HepG2 (cell line): ENCODE results near the gene CPT1B. TPM values are rescaled to one million over a fixed set of nuclear protein-coding genes. Genes with fewer than 3 reads are reported as not detected.

Experiments
- ATAD3A ChIP-seq: sonication (generic); formaldehyde crosslinking; IDR thresholded peaks from 2 replicates; pipeline ENCODE4 v1.4.0; 2020; ENCODE audit warnings: missing genetic modification reagents
- BCLAF1 ChIP-seq: fragments of 450-650 bp; IDR thresholded peaks from 2 replicates; pipeline ENCODE4 v1.6.1; 2017; ENCODE audit warnings: mild to moderate bottlenecking
- CBX1 ChIP-seq: IDR thresholded peaks from one replicate; pipeline ENCODE4 v1.6.1; 2016; ENCODE audit warnings: antibody characterized with exemption, low read depth
- CENPX ChIP-seq: sonication (generic); formaldehyde crosslinking; IDR thresholded peaks from 2 replicates; pipeline ENCODE4 v1.9.0; 2021; ENCODE audit warnings: mild to moderate bottlenecking, missing genetic modification reagents, moderate library complexity
- CREB1 ChIP-seq, 2 experiments: fragments of 450-650 bp in 1 of 2; IDR thresholded peaks; 2 replicates each; pipeline ENCODE4 v1.6.1; 2016 to 2017; ENCODE audit warnings: control low read depth in 1 of 2, mild to moderate bottlenecking in 1 of 2, missing compliant biosample characterization in 1 of 2, missing genetic modification characterization in 1 of 2
- EHMT2 ChIP-seq: fragments of 200-600 bp; sonication (generic); IDR thresholded peaks from 2 replicates; pipeline ENCODE4 v1.7.0; 2017; ENCODE audit warnings: antibody characterized with exemption, low read depth, low read length, borderline replicate concordance
- ERF ChIP-seq: IDR thresholded peaks from 2 replicates; pipeline ENCODE4 v1.6.1; 2018; ENCODE audit warnings: missing biosample characterization, missing genetic modification reagents
- GTF3A ChIP-seq: sonication (generic); formaldehyde crosslinking; conservative IDR thresholded peaks from 2 replicates; pipeline ENCODE4 v1.4.0; 2020; ENCODE audit warnings: mild to moderate bottlenecking, missing genetic modification reagents
- KLF15 ChIP-seq: sonication (generic); formaldehyde crosslinking; IDR thresholded peaks from 2 replicates; pipeline ENCODE4 v1.8.1; 2023; ENCODE audit warnings: borderline replicate concordance, mild to moderate bottlenecking, inconsistent platforms, missing genetic modification reagents, mixed read lengths
- MBD4 ChIP-seq: IDR thresholded peaks from 2 replicates; pipeline ENCODE4 v1.6.1; 2012; ENCODE audit warnings: low read length, inconsistent platforms, borderline replicate concordance
- NFIC ChIP-seq: IDR thresholded peaks from 2 replicates; pipeline ENCODE4 v1.6.1; 2012; ENCODE audit warnings: mild to moderate bottlenecking, low read length, inconsistent platforms
- SOX13 ChIP-seq, 3 experiments: fragments of 450-650 bp in 1 of 3; sonication (generic) in 1 of 3; formaldehyde crosslinking in 1 of 3; IDR thresholded peaks in 2 of 3; conservative IDR thresholded peaks in 1 of 3; 2 replicates each; pipeline versions ENCODE4 v1.5.0 to v1.6.1; 2016 to 2020; ENCODE audit warnings: antibody characterized with exemption in 1 of 3, mild to moderate bottlenecking in 1 of 3, missing compliant biosample characterization in 1 of 3, missing genetic modification reagents in 1 of 3, moderate library complexity in 1 of 3
- TAF15 ChIP-seq: fragments of 200-400 bp; formaldehyde crosslinking; IDR thresholded peaks from one replicate; pipeline ENCODE4 v1.6.1; 2018; ENCODE audit warnings: mild to moderate bottlenecking, low read depth, low read length; ENCODE audit not compliant: poor library complexity, severe bottlenecking
- TCF7 ChIP-seq: sonication (generic); IDR thresholded peaks from 2 replicates; pipeline ENCODE4 v1.6.1; 2016; ENCODE audit warnings: antibody characterized with exemption, low read depth
- TOPORS ChIP-seq: sonication (generic); formaldehyde crosslinking; IDR thresholded peaks from 2 replicates; pipeline ENCODE4 v1.8.0; 2023; ENCODE audit warnings: mild to moderate bottlenecking, missing genetic modification reagents
- ZFYVE20 ChIP-seq: sonication (generic); formaldehyde crosslinking; IDR thresholded peaks from 2 replicates; pipeline ENCODE4 v1.8.0; 2023; ENCODE audit warnings: low read depth, mild to moderate bottlenecking, moderate library complexity, missing genetic modification reagents, borderline replicate concordance
- ZNF124 ChIP-seq: sonication (generic); formaldehyde crosslinking; IDR thresholded peaks from 2 replicates; pipeline ENCODE4 v1.4.0; 2020; ENCODE audit warnings: missing genetic modification reagents
- ZNF230 ChIP-seq: sonication (generic); formaldehyde crosslinking; IDR thresholded peaks from 2 replicates; pipeline ENCODE4 v1.4.0; 2020; ENCODE audit warnings: mild to moderate bottlenecking, missing genetic modification reagents
- ZNF253 ChIP-seq: sonication (generic); formaldehyde crosslinking; IDR thresholded peaks from 2 replicates; pipeline ENCODE4 v1.8.0; 2022; ENCODE audit warnings: mild to moderate bottlenecking, missing genetic modification reagents, borderline replicate concordance
- ZNF383 ChIP-seq: sonication (generic); formaldehyde crosslinking; IDR thresholded peaks from 2 replicates; pipeline ENCODE4 v1.4.0; 2020; ENCODE audit warnings: missing genetic modification reagents, mild to moderate bottlenecking, borderline replicate concordance
- ZNF567 ChIP-seq: sonication (generic); formaldehyde crosslinking; IDR thresholded peaks from 2 replicates; pipeline ENCODE4 v1.8.1; 2023; ENCODE audit warnings: mild to moderate bottlenecking, missing genetic modification reagents, borderline replicate concordance
- polyA plus RNA-seq, 8 experiments: library from polyadenylated mRNA; depleted of rRNA in 3 of 8; stranded (reverse) in 7 of 8; unstranded in 1 of 8; fragments of >200 nt; fragmentation: Illumina TruSeq in 4 of 8; extraction: Trizol in 4 of 8; gene quantifications; 2 replicates each; pipeline versions ENCODE4 v1.2.1 to v1.2.3, GENCODE V29; 2011 to 2016; ENCODE audit warnings: low read depth in 4 of 8, missing spikeins in 1 of 8, mixed read lengths in 1 of 8; ENCODE audit not compliant: insufficient read depth in 1 of 8
- total RNA-seq, 5 experiments: library from RNA; depleted of rRNA; stranded (reverse); fragments of >200 nt; fragmentation: Illumina TruSeq; extraction: Trizol; gene quantifications; 2 replicates each; pipeline ENCODE4 v1.2.3, GENCODE V29; 2016; ENCODE audit warnings: low read depth in 1 of 5
- TF ChIP-seq, protein P1 (sequence below), 2 experiments: sonication (generic) in 1 of 2; formaldehyde crosslinking in 1 of 2; IDR thresholded peaks; 2 replicates each; pipeline versions ENCODE4 v1.5.1 to v1.6.1; 2011 to 2020; ENCODE audit warnings: borderline replicate concordance in 1 of 2, low read depth in 1 of 2, low read length in 1 of 2, mild to moderate bottlenecking in 1 of 2, missing genetic modification reagents in 1 of 2, moderate library complexity in 1 of 2
- TF ChIP-seq, protein P2 (sequence below): sonication (generic); formaldehyde crosslinking; IDR thresholded peaks from 2 replicates; pipeline ENCODE4 v1.5.1; 2020; ENCODE audit warnings: missing genetic modification reagents, mild to moderate bottlenecking, borderline replicate concordance

CPT1B gene
- total and polyA plus RNA-seq, 2 of the 13 experiments (the other 11 are each of a cell fraction or from before 2014, with no cell fraction given), result 9.2 to 19.5 TPM

DNA sequence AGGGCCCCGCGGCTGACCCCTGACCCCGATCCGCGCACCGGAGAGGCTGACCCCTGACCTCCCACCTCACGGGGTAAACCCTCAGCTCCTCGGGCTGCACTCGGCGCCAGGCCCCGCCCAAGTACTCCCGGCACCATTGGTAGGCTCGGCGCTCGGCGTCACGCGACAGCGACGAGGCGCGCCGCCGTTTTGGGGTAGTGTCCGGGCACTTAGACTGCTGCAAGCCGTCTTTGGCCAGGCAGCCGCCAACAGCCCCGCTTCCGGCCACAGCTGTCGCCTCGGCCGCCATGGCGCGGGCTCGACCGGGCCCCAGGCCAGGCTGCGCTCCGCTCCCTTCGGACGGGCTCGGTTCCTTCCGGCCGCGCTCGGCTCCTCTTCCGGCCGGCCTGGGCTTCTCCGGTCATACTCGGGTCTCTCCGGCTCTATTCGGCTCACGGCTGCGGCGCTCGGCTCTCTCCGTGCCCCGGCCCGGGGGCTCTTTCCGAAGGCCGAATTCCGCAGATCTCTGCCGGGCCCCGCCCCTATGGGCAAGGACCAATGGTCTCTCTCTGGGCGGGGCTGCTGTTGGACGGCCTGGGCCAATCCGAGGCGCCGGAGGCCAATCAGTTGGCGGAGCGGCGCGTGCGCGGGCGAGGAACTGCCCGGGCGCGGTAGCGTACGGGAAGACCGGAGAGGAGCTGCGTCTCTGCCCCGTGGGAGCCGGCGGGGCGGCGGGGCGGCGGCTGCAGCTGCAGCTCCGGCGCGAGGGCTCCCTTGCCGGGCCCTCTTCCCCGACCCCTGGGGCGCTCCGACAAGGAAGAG lies 4.5 kb upstream of the CPT1B start, which contains the start of gene CHKB (continued):
- TF ChIP-seq SOX13 (IDR thresholded peaks at IDR 0.05) (no peak), SOX13 (CRISPR knock-in tag; conservative IDR thresholded peaks at IDR 0.05 in 1 of 2, IDR thresholded peaks at IDR 0.05 in 1 of 2) (no peak), GTF3A (CRISPR knock-in tag) (peak; percentile 75; the same call in 1 of the 2 replicates), TOPORS (CRISPR knock-in tag) (0 out of 2 replicates have a peak, but pooled peaks have one; percentile 45), MBD4 (no peak), ZNF124 (CRISPR knock-in tag) (0 out of 2 replicates have a peak, but pooled peaks have one; percentile 19), NFIC (no peak), ERF (CRISPR knock-in tag) (no peak), ZNF567 (CRISPR knock-in tag) (no peak; the same call in 1 of the 2 replicates), CREB1 (IDR thresholded peaks at IDR 0.05) (peak; percentile 47), CREB1 (CRISPR knock-in tag; IDR thresholded peaks at IDR 0.05) (no peak), TAF15 (no peak), KLF15 (0 out of 2 replicates have a peak, but pooled peaks have one; percentile 18), ZNF383 (no peak), BCLAF1 (no peak), ZNF230 (CRISPR knock-in tag) (peak; percentile 88; the same call in 1 of the 2 replicates), CBX1 (no peak), TCF7 (no peak), ZFYVE20 (CRISPR knock-in tag) (no peak), ZNF253 (CRISPR knock-in tag) (no peak), EHMT2 (no peak), CENPX (CRISPR knock-in tag) (no peak), ATAD3A (no peak)
- TF ChIP-seq, protein P1, sequence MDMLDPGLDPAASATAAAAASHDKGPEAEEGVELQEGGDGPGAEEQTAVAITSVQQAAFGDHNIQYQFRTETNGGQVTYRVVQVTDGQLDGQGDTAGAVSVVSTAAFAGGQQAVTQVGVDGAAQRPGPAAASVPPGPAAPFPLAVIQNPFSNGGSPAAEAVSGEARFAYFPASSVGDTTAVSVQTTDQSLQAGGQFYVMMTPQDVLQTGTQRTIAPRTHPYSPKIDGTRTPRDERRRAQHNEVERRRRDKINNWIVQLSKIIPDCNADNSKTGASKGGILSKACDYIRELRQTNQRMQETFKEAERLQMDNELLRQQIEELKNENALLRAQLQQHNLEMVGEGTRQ (IDR thresholded peaks at IDR 0.05; ENCODE audit: low read depth, low read length), result no peak
- TF ChIP-seq, protein P1 (CRISPR knock-in tag; IDR thresholded peaks at IDR 0.05; ENCODE audit: borderline replicate concordance), result no peak; the same call in 1 of the 2 replicates
- TF ChIP-seq, protein P2, sequence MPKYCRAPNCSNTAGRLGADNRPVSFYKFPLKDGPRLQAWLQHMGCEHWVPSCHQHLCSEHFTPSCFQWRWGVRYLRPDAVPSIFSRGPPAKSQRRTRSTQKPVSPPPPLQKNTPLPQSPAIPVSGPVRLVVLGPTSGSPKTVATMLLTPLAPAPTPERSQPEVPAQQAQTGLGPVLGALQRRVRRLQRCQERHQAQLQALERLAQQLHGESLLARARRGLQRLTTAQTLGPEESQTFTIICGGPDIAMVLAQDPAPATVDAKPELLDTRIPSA, result no peak
